Measurements from ENCODE around the gene KIAA1755. TPM values are rescaled to one million over a fixed set of nuclear protein-coding genes. Genes with fewer than 3 reads are reported as not detected.
A peak's percentile ranks its signal among the peaks of the same experiment; 100 is the strongest.

Gene KIAA1755
- total and polyA plus RNA-seq, 10 donors: 0.51 to 7.3 (median 4.7) TPM

GRCh38 chr20:38209736-38210405, 50.7 kb downstream of the KIAA1755 start:
- 88 to 98% (median 91%) methylated on average over 3 of the region's 3 CpGs for WGBS, 5 donors
- DNase-seq: no peak
- no peaks in the 10 kb centered on the region for H3K27me3 ChIP-seq (replicated peaks in 1 of 7)
- no peaks in the 10 kb centered on the region for H3K36me3 ChIP-seq
- TF ChIP-seq POLR2AphosphoS5 (IDR thresholded peaks at IDR 0.05) (no peak), POLR2A (IDR thresholded peaks at IDR 0.05) (no peak), CTCF (IDR thresholded peaks at IDR 0.05 in 8 of 11, conservative IDR thresholded peaks at IDR 0.05 in 3 of 11) (no peak)
- intact Hi-C loops (cut with DNase I; ENCODE audit: low total_unique reads): no loop called here
- peaks cover 0 to 9% (median 0%) of the 10 kb centered on the region in 6 donors for H3K4me1 ChIP-seq
- no peak overlapping the region for H3K27ac ChIP-seq
- H3K4me3 ChIP-seq: no peak overlapping the region
- H3K9me3 ChIP-seq: no peaks in the 10 kb centered on the region

GRCh38 chr20:38209054-38209675, 51.4 kb downstream of the KIAA1755 start:
- intact Hi-C loops (cut with DNase I; ENCODE audit: low total_unique reads): no loop called here
- Histone ChIP-seq H3K9me3 (no peaks in the 10 kb centered on the region), H3K27ac (no peak overlapping the region), H3K27me3 (replicated peaks in 1 of 7) (no peaks in the 10 kb centered on the region), H3K4me1 (peaks cover 0 to 9% (median 0%) of the 10 kb centered on the region in 6 donors), H3K4me3 (no peak overlapping the region), H3K36me3 (no peaks in the 10 kb centered on the region)
- TF ChIP-seq POLR2A (IDR thresholded peaks at IDR 0.05) (no peak), CTCF (IDR thresholded peaks at IDR 0.05 in 8 of 11, conservative IDR thresholded peaks at IDR 0.05 in 3 of 11) (no peak), POLR2AphosphoS5 (IDR thresholded peaks at IDR 0.05) (no peak)
- no peak for DNase-seq
- 70 to 82% (median 76%) methylated on average over 3 to 4 of the region's 4 CpGs for WGBS, 5 donors

- Histone ChIP-seq H3K9me3 (no peaks in the 10 kb centered on the region), H3K36me3 (no peaks in the 10 kb centered on the region)
- 87 to 93% (median 90%) methylated on average over 3 of the region's 3 CpGs for WGBS, 5 donors
These were observed 52.0 kb downstream of the KIAA1755 start for GRCh38 chr20:38208523-38208922.

More at GRCh38 chr20:38208523-38208922, 52.0 kb downstream of the KIAA1755 start:
- DNase-seq: peak; percentile 1
- Histone ChIP-seq H3K27ac (no peak overlapping the region), H3K4me1 (peaks cover 0 to 9% (median 0%) of the 10 kb centered on the region in 6 donors), H3K4me3 (no peak overlapping the region), H3K27me3 (replicated peaks in 1 of 7) (no peaks in the 10 kb centered on the region)
- TF ChIP-seq POLR2AphosphoS5 (IDR thresholded peaks at IDR 0.05) (no peak), CTCF (IDR thresholded peaks at IDR 0.05 in 8 of 11, conservative IDR thresholded peaks at IDR 0.05 in 3 of 11) (no peak)
- intact Hi-C loops (cut with DNase I; ENCODE audit: low total_unique reads): no loop called here

Measured in spleen (tissue), 11 donors.